NCI-H446 treated with DMSO at 0.1 percent for 48 hours (cell line): ENCODE measurements around the gene TSR3.

Experiments
- DNase-seq: peaks from one replicate; lab custom pipeline; 2025; lab: John Stamatoyannopoulos, UW

Gene TSR3

DNA sequence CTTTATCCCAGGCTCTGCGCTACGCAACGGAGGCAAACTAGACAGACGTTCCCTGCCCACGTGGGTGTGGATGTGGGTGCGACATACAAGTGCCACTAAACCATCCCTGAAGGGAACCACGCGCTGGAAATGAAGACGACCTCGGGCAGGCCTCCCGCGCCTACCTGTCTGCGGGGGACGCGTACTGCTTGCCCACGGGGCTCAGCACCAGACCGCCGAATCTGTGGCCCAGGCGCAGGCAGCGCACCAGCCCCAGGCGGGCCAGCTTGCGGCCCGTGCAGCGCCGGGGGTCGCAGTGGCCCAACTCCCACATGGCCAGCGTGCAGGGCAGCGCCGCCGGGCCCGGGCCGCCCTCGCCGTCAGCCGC is 480 bp downstream of the TSR3 start:
- DNase-seq, result no peak

DNA sequence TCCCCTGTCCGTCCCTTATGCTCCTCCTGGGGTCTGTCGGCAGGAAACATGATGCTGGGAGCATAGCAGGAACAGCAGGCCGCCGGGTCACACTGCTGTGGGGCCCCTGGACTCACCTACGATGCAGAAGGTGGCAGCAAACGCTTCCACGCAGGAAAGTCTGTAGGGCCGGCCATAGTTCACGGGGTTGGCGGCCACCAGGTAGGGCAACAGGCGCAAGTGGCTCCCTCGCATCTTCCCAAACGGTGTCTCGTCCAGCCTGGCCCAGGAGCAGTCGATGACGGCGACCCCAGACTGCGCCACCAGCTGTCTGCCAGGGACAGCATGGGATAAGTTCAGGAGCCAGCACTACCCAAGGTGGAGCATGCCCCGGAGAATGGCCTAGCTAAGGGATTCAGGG is 987 bp downstream of the TSR3 start:
- DNase-seq, result no peak

DNA sequence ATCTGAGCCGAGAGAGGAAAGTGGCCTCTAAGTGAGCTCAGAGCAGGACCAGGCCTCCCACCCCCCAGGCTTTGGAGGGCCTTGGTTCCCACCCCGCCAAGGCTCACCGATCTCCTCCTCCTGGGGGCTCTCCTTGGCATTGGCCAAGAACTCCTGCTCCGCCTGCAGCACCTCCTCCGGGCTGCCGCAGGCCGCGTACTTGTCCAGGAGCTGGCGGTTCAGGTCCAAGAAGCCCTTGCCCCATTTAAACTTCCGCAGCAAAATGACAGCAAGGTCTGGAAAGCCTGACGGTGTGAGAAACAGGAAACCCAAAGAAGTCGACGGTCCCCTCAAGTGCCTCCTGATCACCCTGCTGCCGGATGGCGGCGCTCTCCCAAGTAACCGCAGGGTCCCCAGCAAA is 1.7 kb downstream of the TSR3 start:
- no peak for DNase-seq

DNA sequence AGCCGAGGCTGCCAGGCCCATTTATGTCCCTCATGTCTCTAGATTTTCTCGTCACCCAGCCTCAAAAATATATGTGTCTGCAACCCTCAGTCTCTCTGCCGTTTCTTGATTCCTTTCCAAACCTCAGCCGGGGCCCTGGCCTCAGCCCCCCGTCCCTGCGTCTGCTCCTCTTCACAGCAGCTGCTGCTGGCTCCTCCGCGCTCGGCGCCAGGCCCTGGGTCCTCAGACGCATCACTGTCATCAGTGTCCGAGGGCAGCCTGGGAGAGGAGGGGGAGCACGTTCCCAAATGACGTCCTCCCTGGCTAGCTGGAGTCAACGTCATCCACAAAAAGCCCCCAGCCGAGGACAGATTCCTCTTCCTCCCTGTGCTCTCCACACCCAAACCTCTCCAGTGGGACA is 2.3 kb downstream of the TSR3 start:
- no peak for DNase-seq

DNA sequence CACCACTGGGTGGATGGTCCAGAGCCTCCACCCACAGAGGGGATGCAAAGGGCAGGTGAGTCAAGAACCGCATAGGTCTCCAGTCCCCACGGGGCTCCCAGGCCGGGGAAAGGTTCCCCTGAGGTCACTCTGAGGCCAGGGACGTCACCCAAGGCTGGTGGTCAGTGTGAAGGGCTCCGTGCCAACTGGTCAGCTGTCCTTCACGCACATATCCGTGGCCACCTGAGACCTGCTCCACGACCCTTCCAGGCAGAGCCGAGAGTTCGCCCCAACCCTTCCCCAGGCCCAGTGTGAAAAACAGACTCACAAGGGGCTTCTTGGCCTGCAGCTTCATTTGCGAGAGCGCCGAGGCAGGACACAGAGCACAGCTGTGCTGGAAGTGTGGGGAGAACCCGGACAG is 2.8 kb downstream of the TSR3 start:
- no peak for DNase-seq

DNA sequence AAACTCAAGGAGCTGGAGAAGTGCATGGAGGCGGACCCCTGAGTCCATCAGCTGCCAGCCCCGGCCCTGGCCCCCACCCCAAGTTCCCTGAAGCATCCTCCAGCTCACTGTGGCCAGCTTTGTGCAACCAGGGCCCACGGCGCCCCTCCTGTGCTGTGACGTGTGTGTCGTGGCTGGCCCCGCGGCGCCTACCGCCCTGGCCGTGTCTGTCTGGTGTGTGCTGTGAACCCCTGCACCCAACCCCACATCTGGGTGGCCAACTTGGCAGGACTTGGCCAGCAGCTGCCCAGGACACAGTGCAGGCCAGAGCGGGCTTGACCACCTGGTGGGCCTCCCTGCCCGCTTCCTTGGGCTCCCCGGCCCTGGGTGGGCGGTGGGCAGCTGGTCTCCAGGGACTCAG is 3.2 kb downstream of the TSR3 start:
- DNase-seq, result no peak

DNA sequence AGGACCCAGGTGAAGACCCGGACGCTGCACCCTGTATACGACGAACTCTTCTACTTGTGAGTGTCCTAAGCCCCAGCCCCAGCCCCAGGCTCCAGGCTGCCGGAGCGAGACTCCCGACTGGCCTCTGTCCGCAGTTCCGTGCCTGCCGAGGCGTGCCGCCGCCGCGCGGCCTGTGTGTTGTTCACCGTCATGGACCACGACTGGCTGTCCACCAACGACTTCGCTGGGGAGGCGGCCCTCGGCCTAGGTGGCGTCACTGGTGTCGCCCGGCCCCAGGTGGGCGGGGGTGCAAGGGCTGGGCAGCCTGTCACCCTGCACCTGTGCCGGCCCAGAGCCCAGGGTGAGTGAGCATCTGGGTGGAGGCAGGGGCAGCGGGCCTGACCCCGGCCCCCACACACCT is 3.7 kb downstream of the TSR3 start:
- DNase-seq, result no peak

DNA sequence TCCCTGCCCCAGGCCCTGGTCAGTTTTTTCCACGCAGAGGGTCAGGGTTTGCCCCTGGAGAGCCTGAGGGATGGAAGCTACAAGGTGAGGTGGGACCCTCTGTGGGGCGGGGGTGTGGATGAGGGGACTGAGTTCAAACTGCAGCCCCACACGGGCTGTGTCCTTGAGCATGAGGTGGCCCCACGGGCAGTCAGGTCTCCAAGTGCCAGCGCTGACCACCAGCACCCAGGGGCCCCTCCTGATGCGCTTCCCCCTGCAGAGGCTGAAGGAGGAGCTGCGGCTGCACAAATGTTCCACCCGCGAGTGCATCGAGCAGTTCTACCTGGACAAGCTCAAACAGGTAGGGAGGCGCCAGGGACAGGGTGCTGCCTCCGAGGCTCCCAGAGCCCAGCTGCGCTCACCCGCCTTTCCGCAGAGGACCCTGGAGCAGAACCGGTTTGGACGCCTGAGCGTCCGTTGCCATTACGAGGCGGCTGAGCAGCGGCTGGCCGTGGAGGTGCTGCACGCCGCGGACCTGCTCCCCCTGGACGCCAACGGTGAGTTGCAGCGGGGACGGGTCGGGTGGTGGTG is 4.3 kb downstream of the TSR3 start:
- DNase-seq, result no peak

DNA sequence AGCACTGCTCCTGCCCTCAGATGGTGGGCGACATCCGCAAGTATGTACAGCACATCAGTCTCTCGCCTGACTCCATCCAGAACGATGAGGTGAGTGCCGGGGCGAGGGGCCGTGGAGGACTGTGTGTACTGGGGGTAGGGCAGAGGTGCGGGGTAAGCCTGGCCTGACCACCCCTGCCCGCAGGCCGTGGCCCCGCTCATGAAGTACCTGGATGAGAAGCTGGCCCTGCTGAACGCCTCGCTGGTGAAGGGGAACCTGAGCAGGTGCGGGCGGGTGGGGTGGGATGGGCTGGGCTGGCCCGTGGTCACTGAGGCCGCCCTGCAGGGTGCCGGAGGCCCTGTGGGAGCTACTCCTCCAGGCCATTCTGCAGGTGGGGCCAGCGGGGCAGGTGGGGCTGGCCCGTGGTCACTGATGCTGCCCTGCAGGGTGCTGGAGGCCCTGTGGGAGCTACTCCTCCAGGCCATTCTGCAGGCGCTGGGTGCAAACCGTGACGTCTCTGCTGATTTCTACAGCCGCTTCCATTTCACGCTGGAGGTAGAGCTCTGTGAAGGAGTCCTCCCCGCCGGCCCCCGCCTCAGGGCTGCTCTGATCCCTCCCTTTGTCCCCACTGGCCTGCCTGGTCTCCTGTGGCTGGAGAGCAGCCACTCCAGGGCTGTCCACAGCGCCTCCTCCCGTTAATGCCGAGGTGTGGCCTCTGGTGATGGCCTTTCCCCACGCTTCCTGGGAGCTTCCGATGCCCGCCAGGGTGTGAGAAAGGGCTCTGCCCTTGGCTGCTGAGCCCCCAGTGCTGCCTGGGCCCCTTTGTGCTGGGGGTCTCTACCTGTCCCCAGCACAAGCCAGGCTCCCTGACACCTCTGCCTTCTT is 5.0 kb downstream of the TSR3 start:
- no peak for DNase-seq

DNA sequence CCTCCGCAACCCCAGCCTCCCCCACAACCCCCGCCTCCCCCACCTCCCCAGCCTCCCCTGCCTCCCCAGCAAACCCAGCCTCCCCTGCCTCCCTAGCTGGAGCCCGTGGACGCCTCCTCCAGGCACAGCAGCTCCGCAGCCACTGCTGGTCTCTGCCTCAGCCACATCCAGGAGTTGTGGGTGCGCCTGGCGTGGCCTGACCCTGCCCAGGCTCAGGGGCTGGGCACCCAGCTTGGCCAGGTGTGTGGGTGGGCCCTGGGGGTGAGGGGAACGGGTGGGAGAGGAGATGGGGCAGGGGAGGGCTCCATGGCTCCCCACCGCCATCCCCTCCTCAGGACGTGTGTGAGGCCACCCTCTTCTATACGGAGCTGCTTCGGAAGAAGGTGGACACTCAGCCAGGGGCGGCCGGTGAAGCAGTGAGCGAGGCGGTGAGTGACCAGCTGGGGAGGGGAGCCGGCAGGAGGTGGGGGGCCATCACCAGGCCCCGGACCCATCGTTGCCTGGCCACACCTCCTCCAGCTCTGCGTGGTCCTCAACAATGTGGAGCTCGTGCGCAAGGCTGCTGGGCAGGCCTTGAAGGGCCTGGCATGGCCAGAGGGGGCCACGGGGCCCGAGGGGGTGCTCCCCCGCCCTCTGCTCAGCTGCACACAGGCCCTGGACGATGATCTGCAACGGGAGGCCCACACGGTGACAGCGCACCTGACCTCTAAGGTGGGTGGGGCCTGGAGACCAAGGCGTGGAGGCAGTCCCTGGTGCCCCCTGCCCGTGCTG is 5.8 kb downstream of the TSR3 start:
- no peak for DNase-seq

DNA sequence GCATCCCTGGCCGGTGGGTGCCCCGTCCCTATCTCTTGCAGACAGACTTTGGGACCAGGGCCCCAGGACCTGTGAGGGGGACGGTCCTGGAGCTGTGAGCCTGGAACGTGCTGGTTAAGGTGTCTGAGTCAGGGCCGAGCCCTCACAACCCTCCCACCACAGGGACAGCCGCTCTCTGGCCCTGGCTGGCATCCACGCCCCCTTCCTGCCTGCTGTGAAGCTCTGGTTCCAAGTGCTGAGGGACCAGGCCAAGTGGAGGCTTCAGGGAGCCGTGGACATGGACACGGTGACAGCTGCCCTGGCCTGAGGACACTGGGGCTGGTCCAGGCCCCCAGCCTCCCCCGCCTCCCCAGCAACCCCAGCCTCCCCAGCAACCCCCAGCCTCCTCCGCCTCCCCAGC is 6.6 kb downstream of the TSR3 start:
- no peak for DNase-seq

DNA sequence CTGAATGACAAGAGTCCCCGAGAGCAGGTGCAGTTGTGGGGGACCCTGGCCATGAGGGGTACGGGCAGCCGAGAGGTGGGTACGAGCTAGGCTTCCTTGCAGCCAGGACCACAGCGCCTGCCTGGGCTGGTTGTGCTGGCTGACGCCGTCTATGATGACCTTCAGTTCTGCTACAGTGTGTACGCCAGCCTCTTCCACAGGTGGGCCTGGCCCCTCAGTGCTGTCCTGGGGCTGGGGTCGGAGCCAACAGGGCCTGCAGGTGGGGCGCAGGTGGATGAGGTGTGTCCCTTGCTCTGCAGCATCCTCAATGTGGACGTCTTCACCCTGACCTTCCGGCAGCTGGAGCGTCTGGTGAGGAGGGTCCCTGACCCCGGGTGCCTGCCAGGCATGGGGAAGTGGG is 7.2 kb downstream of the TSR3 start:
- no peak for DNase-seq

DNA sequence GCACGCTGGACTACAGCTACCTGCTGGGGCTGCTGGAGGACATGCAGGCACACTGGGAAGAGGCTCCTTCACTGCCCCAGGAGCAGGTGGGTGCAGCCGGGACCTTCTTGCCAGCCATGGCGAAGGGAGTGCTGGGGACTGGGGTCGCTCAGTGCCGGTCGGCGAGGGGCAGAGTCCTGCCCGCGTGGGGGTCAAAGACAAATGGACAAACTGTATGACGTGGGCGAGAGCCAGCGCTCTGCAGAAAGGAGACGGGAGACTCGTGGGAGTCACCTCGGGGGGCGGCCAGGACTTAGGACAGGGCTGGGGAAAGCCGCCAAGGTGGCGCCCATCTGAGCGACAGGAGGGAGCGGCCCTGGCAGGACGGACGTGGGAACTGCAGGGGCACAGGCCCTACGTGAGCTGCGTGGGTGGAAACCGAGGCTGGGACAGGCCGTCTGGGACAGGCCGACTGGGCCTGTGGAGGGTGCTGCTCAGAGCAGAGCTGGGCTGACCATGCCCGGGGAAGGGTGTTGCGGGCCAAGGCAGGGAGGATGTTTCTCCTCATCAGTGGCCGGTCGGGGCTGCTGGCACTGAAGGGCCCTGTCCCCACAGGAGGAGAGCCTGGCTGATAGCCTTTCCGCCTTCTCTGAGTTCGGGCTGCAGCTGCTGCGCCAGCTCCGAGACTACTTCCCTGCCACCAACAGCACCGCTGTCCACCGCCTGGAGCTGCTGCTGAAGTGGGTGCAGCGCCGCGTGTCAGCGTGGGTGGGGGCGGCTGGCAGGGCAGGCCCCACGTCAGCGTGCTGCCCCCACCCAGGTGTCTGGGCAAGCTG is 8.0 kb downstream of the TSR3 start:
- no peak for DNase-seq

DNA sequence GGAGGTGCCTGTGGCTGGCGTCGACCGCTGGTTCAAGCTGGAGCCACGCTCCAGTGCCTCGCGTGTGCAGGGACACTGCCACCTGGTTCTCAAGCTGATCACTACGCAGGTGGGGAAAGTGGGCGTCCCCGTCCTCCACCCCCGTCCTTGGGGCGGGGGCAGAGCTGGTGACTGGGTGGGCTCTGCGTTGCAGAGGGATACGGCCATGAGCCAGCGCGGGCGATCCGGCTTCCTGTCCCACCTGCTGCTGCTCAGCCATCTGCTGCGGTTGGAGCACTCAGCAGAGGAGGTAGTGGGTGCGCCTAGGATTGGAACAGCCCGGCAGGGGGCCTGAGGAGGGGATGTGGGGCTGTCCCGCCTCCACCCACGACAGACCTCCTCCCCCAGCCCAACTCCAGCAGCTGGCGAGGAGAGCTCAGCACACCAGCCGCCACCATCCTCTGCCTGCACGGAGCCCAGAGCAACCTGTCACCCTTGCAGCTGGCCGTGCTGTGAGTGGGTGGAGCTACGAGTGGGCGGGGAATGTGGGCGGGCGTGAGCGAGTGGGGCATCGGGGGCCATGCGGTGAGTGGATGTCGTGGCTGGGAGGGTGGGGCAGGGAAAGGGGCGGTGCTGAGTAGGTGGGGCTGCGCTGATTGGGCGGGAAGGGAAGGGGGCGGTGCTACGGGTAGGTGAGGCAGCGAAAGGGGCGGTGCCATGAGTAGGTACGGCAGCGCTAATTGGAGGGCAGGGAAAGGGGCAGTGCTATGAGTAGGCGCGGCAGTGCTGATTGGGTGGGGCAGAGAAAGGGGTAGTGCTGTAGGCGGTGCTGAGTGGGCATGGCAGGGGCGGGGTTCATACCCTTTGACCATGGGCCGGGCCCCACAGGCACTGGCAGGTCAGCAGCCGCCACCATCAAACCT is 8.9 kb downstream of the TSR3 start:
- DNase-seq, result peak; percentile 91

DNA sequence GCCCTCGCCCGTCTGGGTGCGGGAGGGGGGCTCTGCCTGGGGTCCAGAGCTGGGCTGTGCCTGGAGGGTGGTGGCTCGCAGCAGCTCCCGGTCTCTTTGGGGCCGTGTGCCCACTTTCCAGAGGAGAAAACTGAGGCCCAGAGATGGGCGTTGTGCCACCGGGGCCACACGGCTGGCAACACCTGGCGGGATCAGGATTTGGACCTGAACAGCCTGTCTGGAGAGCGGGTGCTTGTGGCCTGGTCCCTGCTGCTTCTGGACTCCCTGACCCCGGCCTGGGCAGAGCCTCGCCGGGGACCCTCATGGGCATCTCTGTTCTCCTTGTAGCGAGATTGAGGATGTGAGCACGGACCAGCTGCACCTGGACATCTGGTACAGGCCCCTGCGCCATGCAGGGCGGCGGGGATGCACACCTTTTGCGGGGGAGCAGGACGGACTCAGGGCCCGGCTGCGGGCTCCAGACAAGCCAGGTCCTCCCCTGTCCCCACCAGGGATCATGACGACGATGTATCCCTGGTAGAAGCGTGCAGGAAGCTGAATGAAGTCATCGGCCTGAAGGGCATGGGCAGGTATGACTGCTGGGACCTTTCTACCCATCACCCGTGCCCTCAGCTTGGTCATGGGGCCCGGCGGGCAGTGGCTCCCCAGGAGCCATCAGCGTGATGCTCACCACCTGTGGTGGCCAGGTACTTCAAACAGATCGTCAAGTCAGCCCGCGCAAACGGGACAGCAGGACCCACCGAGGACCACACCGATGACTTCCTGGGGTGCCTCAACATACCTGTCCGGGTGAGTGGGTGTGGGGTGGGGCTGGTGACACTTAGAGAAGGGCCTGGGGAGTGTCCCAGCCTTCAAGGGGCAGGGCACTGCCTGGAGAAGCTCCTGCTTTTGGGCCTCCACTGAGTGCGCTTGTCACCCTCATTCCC is 9.9 kb downstream of the TSR3 start:
- no peak for DNase-seq

DNA sequence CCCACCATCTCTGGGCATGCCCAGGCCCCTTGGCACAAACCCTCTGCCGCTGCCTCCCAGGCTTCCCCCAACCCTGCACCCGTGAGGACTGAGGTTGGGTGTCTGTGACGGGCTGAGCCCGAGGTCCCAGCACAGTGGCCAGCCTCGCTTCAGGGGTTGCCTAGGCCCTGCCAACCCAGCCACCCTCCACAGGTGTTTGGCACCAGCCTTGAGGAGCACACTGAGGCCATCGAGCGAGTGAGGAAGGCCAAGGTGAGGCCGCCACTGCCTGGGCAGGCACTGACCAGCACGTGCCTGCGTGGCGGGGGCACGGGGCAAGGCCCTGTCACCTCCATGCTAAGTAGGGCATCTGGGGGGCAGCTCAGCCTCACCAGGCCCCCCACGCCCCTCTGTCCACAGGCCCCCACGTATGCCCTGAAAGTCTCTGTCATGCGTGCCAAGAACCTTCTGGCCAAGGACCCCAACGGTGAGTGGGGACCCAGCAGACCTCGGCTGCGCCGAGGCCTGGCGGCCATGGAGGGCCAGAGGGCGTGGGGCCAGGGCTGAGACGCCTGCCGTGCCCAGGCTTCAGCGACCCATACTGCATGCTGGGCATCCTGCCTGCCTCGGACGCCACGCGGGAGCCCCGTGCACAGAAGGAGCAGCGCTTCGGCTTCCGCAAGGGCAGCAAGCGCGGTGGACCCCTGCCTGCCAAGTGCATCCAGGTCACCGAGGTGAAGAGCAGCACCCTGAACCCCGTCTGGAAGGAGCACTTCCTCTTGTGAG is 10.8 kb downstream of the TSR3 start:
- DNase-seq, result no peak

DNA sequence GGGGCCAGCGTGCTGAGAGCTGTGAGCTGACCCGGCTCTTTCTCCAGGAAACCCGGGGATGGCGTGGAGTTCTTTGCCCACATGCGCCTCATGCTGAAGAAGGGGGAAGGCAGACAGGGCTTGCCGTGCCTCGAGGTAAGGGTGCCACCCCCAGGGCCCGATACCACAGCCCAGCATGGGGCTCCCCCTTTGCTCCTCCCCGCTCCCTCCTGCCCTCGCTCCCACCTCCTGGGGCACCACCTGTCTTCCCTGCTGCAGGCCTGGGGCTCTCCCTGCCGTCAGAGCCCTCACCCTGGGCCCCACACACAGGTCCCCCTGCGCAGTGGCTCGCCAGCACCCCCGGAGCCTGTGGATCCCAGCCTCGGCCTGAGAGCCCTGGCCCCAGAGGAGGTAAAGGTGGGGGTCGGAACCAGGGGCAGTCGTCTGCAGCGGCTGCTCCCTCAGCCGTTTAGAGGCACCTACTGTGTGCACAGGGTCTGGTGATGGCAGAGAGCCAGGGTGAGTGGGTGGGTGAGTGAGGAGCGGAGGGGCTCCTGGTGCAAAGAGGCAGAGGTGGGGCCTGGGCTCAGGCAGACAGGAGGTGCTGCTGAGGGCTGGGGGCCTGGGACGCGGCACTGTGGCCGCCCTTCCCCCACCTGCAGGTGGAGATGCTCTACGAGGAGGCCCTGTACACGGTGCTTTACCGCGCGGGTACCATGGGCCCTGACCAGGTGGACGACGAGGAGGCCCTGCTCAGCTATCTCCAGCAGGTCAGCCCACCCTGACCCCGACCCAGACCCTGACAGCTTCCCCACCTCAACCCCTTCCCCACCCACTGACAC is 12.6 kb downstream of the TSR3 start:
- DNase-seq, result no peak

DNA sequence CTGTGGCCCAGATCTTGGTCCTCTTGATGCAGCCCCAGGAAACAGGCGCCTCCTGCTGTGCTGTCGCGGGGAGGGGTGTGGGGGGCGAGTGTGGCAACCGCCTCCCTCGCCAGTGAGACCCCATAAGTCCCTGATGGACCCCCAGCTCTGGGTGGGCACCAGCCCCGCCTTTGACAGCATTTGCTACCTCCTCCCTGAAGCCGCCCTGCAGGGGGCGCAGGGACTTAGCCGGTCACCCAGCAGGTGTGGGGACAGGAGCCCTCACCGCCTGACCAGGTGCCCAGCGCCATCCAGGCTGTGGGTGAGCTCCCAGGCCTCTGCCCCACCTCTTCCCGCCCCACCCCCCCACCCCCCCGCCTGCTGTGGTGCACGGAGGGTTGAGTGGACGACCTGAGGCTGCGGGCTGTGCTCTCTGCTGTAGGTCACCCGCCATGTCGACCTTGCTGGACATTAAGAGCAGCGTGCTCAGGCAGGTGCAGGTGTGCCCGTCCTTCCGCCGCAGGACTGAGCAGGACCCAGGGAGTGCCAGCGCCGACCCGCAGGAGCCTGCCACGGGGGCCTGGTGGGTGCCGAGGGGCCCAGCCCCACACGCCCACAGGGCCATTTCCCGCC is 13.5 kb downstream of the TSR3 start:
- DNase-seq, result no peak
